Measurements from ENCODE around the gene RAPGEF1.

- TF ChIP-seq ZNF274 (IDR thresholded peaks at IDR 0.05; ENCODE audit: low read depth, low read length) (no peak), YY1 (IDR thresholded peaks at IDR 0.05; ENCODE audit: insufficient read depth, insufficient read length) (no peak), SUZ12 (IDR thresholded peaks at IDR 0.05; ENCODE audit: extremely low read depth, insufficient read depth, insufficient read length) (no peak)
These were observed 8.2 kb downstream of the RAPGEF1 start for GRCh38 chr9:131731644-131732043.

Measured in NT2/D1 (cell line).